ENCODE data around the gene PANX1. TPM values are rescaled to one million over a fixed set of nuclear protein-coding genes. Genes with fewer than 3 reads are reported as not detected.

Gene PANX1
- polyA plus RNA-seq, 1 of the 3 experiments (the other 2 are of a cell fraction), result 11.1 TPM

GRCh38 chr11:94145916-94146315 is 17.3 kb downstream of the PANX1 start (continued):
- no peak for TF ChIP-seq FOSL2 (IDR thresholded peaks at IDR 0.05; ENCODE audit: borderline replicate concordance, low read depth)
- TF ChIP-seq, protein P1, sequence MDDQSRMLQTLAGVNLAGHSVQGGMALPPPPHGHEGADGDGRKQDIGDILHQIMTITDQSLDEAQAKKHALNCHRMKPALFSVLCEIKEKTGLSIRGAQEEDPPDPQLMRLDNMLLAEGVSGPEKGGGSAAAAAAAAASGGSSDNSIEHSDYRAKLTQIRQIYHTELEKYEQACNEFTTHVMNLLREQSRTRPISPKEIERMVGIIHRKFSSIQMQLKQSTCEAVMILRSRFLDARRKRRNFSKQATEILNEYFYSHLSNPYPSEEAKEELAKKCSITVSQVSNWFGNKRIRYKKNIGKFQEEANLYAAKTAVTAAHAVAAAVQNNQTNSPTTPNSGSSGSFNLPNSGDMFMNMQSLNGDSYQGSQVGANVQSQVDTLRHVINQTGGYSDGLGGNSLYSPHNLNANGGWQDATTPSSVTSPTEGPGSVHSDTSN (IDR thresholded peaks at IDR 0.05), result no peak
- TF ChIP-seq, protein P2, sequence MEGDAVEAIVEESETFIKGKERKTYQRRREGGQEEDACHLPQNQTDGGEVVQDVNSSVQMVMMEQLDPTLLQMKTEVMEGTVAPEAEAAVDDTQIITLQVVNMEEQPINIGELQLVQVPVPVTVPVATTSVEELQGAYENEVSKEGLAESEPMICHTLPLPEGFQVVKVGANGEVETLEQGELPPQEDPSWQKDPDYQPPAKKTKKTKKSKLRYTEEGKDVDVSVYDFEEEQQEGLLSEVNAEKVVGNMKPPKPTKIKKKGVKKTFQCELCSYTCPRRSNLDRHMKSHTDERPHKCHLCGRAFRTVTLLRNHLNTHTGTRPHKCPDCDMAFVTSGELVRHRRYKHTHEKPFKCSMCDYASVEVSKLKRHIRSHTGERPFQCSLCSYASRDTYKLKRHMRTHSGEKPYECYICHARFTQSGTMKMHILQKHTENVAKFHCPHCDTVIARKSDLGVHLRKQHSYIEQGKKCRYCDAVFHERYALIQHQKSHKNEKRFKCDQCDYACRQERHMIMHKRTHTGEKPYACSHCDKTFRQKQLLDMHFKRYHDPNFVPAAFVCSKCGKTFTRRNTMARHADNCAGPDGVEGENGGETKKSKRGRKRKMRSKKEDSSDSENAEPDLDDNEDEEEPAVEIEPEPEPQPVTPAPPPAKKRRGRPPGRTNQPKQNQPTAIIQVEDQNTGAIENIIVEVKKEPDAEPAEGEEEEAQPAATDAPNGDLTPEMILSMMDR (IDR thresholded peaks at IDR 0.05), result no peak
- no peak for TF ChIP-seq TEAD4 (IDR thresholded peaks at IDR 0.05; ENCODE audit: borderline replicate concordance, insufficient read depth)
- TF ChIP-seq EZH2phosphoT487 (IDR thresholded peaks at IDR 0.05; ENCODE audit: borderline replicate concordance, low read depth), result no peak
- TF ChIP-seq NFIC (IDR thresholded peaks at IDR 0.05; ENCODE audit: borderline replicate concordance), result no peak
- TF ChIP-seq EP300 (IDR thresholded peaks at IDR 0.05; ENCODE audit: borderline replicate concordance in 1 of 2, low read depth in 1 of 2, low read length in 1 of 2), result no peak
- TF ChIP-seq JUND (IDR thresholded peaks at IDR 0.05), result no peak
- TF ChIP-seq YY1 (IDR thresholded peaks at IDR 0.05; ENCODE audit: low read depth), result no peak
- no peak for TF ChIP-seq CHD2 (IDR thresholded peaks at IDR 0.05; ENCODE audit: low read length, partially characterized antibody)
- TF ChIP-seq, protein P3, sequence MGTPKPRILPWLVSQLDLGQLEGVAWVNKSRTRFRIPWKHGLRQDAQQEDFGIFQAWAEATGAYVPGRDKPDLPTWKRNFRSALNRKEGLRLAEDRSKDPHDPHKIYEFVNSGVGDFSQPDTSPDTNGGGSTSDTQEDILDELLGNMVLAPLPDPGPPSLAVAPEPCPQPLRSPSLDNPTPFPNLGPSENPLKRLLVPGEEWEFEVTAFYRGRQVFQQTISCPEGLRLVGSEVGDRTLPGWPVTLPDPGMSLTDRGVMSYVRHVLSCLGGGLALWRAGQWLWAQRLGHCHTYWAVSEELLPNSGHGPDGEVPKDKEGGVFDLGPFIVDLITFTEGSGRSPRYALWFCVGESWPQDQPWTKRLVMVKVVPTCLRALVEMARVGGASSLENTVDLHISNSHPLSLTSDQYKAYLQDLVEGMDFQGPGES (IDR thresholded peaks at IDR 0.05; ENCODE audit: low read depth, low read length), result no peak

DNA sequence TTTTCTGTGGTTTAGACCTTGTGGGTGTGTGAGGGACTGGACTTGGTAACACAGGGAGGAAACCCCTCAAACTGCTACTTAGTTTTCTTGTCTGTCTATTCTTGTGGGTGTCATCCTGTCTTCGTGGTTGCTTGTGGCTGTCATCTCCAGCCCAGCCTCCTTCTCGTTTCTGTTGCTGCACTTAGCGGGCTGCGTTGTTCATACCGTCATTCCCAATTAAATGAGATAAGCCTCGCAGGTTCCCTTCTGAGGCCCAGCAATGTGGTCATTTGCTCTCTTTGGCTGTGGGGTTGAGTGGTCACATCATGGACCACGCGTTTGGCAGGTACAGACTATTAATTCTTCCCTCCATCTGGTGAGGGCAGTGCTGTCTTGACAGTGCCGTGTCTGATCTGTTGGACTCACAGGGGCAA is 18.8 kb downstream of the PANX1 start:
- H3K4me2 ChIP-seq, result no peak overlapping the region
- H3F3A ChIP-seq (replicated peaks; ENCODE audit: insufficient read depth), result peaks cover 16% of the 10 kb centered on the region
- CTCF ChIA-PET, result interaction anchor here (1.0 to 1.3 kb wide), 3 partner anchors 39 to 252 kb away, joined by 3 read pairs; no protein-coding TSS in a partner anchor
- TF ChIP-seq JUND (IDR thresholded peaks at IDR 0.05) (no peak), FOXM1 (IDR thresholded peaks at IDR 0.05; ENCODE audit: low read depth) (no peak), EZH2phosphoT487 (IDR thresholded peaks at IDR 0.05; ENCODE audit: borderline replicate concordance, low read depth) (no peak), MXI1 (IDR thresholded peaks at IDR 0.05; ENCODE audit: low read depth, low read length) (no peak), RAD21 (IDR thresholded peaks at IDR 0.05; ENCODE audit: low read length) (no peak), YY1 (IDR thresholded peaks at IDR 0.05; ENCODE audit: low read depth) (no peak), RXRA (IDR thresholded peaks at IDR 0.05; ENCODE audit: borderline replicate concordance, low read depth) (no peak), NFIC (IDR thresholded peaks at IDR 0.05; ENCODE audit: borderline replicate concordance) (no peak), FOSL2 (IDR thresholded peaks at IDR 0.05; ENCODE audit: borderline replicate concordance, low read depth) (no peak)
- TF ChIP-seq, protein P2 (IDR thresholded peaks at IDR 0.05), result no peak
- TF ChIP-seq, protein P1 (IDR thresholded peaks at IDR 0.05), result no peak
- no peaks in the 10 kb centered on the region for H3K27me3 ChIP-seq (ENCODE audit: insufficient read depth)
- no peaks in the 10 kb centered on the region for H3K9me2 ChIP-seq
- no peaks in the 10 kb centered on the region for H3K36me3 ChIP-seq (replicated peaks in 1 of 2; ENCODE audit: control insufficient read depth in 1 of 2, insufficient read depth in 2 of 2, low read length in 1 of 2)
- peaks cover 38 to 46% of the 10 kb centered on the region in 2 experiments for H3K4me1 ChIP-seq (ENCODE audit: control insufficient read depth in 1 of 2, insufficient read depth in 2 of 2, low read depth in 1 of 2, low read length in 1 of 2)
- POLR2A ChIA-PET, result no interaction called here
- no peak overlapping the region for H2AFZ ChIP-seq (ENCODE audit: low read depth)
- H3K9ac ChIP-seq, result no peak overlapping the region
- no peak overlapping the region; a peak in 1 of 4 replicates for H3K27ac ChIP-seq (ENCODE audit: low read depth in 2 of 2, low read length in 1 of 2)
- H3K79me2 ChIP-seq (ENCODE audit: insufficient read depth), result peaks cover 93% of the 10 kb centered on the region
- no peaks in the 10 kb centered on the region for H3K9me3 ChIP-seq
- 83% methylated on average over 9 of the region's 9 CpGs for WGBS (ENCODE audit: low lambda C conversion rate)
- DNase-seq, result peak; percentile 32
- H3K4me3 ChIP-seq (ENCODE audit: low read depth in 2 of 2, low read length in 1 of 2), result no peak overlapping the region
- peaks cover 65% of the 10 kb centered on the region for H4K20me1 ChIP-seq (ENCODE audit: insufficient read depth)
